ENCODE measurements around the gene CSRP1. TPM values are rescaled to one million over a fixed set of nuclear protein-coding genes. Genes with fewer than 3 reads are reported as not detected.

Gene CSRP1
- total and polyA plus RNA-seq, 9 of the 15 experiments (the other 6 are each of a cell fraction or from before 2014, with no cell fraction given), result 6.8 to 39.4 (median 23.7) TPM

- TF ChIP-seq PREB (CRISPR knock-in tag; IDR thresholded peaks at IDR 0.05), result no peak
- TF ChIP-seq ZNF830 (CRISPR knock-in tag; IDR thresholded peaks at IDR 0.05), result no peak
- no peak for TF ChIP-seq RBM15 (IDR thresholded peaks at IDR 0.05; ENCODE audit: insufficient read depth, low read length)
Measured at GRCh38 chr1:201485184-201485774, 21.6 kb downstream of the CSRP1 start (continued).

- Histone ChIP-seq H4K20me1 (replicated peaks; ENCODE audit: control insufficient read depth, insufficient read depth, low read length) (no peaks in the 10 kb centered on the region; the same call in 1 of the 2 replicates), H3K27me3 (ENCODE audit: control insufficient read depth in 2 of 2, insufficient read depth in 2 of 2, low read length in 2 of 2) (peaks cover 0 to 3% of the 10 kb centered on the region in 2 experiments; a peak in 1 of 5 replicates), H3K9ac (ENCODE audit: insufficient read depth in 1 of 2, low read depth in 2 of 2, low read length in 2 of 2) (no peak overlapping the region), H3K36me3 (ENCODE audit: control insufficient read depth, insufficient read depth, low read length) (no peaks in the 10 kb centered on the region), H3K27ac (ENCODE audit: extremely low read depth, low read depth, low read length) (no peak overlapping the region), H3K79me2 (ENCODE audit: control insufficient read depth, insufficient read depth, low read length) (no peaks in the 10 kb centered on the region), H3K9me1 (ENCODE audit: control insufficient read depth, insufficient read depth, low read length) (peaks cover 4% of the 10 kb centered on the region), H3K4me1 (replicated peaks in 1 of 2; ENCODE audit: control insufficient read depth in 2 of 2, insufficient read depth in 2 of 2, low read length in 2 of 2) (peaks cover 20 to 25% of the 10 kb centered on the region in 2 experiments), H3K4me3 (no peak overlapping the region), H3K9me3 (replicated peaks; ENCODE audit: control insufficient read depth, insufficient read depth, low read depth, low read length) (no peaks in the 10 kb centered on the region), H2AFZ (ENCODE audit: low read depth, low read length) (no peak overlapping the region), H3K4me2 (ENCODE audit: insufficient read depth, low read length) (no peak overlapping the region)
- intact Hi-C loops (cut with micrococcal nuclease), result loop anchor here (5.0 kb wide), 1 partner anchor 309 kb away; no protein-coding TSS in a partner anchor
- no TSS peak for BruUV-seq (replicated peaks)
- in situ Hi-C loops (cut with MboI), result no loop called here
- ATAC-seq (no peak), DNase-seq (ENCODE audit: extremely low read depth in 1 of 4, low spot score in 3 of 4) (no peak), FAIRE-seq (no peak)
- TF ChIP-seq STAT6 (CRISPR knock-in tag; IDR thresholded peaks at IDR 0.05), result no peak
- TF ChIP-seq ZSCAN32 (CRISPR knock-in tag; IDR thresholded peaks at IDR 0.05), result no peak
- TF ChIP-seq ZMIZ1 (IDR thresholded peaks at IDR 0.05; ENCODE audit: low read depth in 2 of 2, low read length in 2 of 2), result no peak
- TF ChIP-seq HEY1 (CRISPR knock-in tag; IDR thresholded peaks at IDR 0.05; ENCODE audit: borderline replicate concordance), result no peak
- no peak for TF ChIP-seq RCOR1 (IDR thresholded peaks at IDR 0.05; ENCODE audit: borderline replicate concordance in 1 of 2, low read depth in 2 of 2, low read length in 2 of 2)
- TF ChIP-seq ZNF253 (CRISPR knock-in tag; conservative IDR thresholded peaks at IDR 0.05), result no peak
- ChIA-PET POLR2A (interaction anchor here (0.6 to 2.5 kb wide), 6 partner anchors 15 to 174 kb away, joined by 3 to 8 read pairs (median 3); no protein-coding TSS in a partner anchor), CTCF (ENCODE audit: low intra/inter-chr PET ratio) (interaction anchor here (2.4 to 7.7 kb wide), 3 partner anchors 29 to 47 kb away, joined by 11 to 166 read pairs (median 90); no protein-coding TSS in a partner anchor)
- 56% methylated on average over 4 of the region's 4 CpGs for WGBS (ENCODE audit: insufficient coverage, low coverage, missing lambda C conversion rate)
Measured at GRCh38 chr1:201483373-201483949, 23.5 kb downstream of the CSRP1 start.
